ENCODE results near the gene INSL4. TPM values are rescaled to one million over a fixed set of nuclear protein-coding genes. Genes with fewer than 3 reads are reported as not detected.

Gene INSL4
- total RNA-seq, 4 donors from 2014 or later = not detected

DNA sequence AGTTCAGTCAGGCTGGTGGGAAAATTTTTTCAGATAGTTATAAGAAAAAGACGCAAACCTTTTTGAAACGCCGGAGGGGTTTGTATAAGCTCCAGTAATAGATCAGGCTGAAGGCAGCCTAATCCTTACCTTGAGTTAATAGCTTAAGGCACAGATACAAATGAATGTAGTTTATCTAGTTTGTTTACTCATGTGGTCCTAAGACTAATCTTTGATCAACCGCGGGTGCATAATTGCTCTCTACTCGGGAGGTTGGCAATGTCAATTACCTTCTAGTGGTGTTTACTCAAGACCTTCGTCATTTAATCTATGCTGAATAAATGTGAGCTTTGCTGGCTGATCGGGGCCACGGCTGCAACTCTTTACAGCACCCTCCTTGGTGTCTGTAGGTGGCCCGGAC, 665 bp upstream of the INSL4 start:
- TF ChIP-seq CTCF (IDR thresholded peaks at IDR 0.05) (no peak), POLR2A (IDR thresholded peaks at IDR 0.05) (no peak), EP300 (IDR thresholded peaks at IDR 0.05) (no peak)
- Histone ChIP-seq H3K9me3 (peaks cover 0 to 11% (median 2%) of the 10 kb centered on the region in 4 donors), H3K27ac (no peak overlapping the region), H3K4me1 (no peaks in the 10 kb centered on the region), H3K4me3 (no peak overlapping the region), H3K36me3 (no peaks in the 10 kb centered on the region), H3K27me3 (no peaks in the 10 kb centered on the region)
- DNase-seq (ENCODE audit: low spot score in 2 of 2) = no peak
- 81 to 87% methylated on average over 10 of the region's 10 CpGs for WGBS, 2 donors

- Histone ChIP-seq H3K27ac (no peak overlapping the region), H3K4me1 (no peaks in the 10 kb centered on the region), H3K36me3 (no peaks in the 10 kb centered on the region), H3K27me3 (no peaks in the 10 kb centered on the region), H3K4me3 (no peak overlapping the region), H3K9me3 (no peaks in the 10 kb centered on the region)
- TF ChIP-seq CTCF (IDR thresholded peaks at IDR 0.05) (no peak), EP300 (IDR thresholded peaks at IDR 0.05) (no peak), POLR2A (IDR thresholded peaks at IDR 0.05) (no peak)
- DNase-seq (ENCODE audit: low spot score in 2 of 2) = no peak
- WGBS, 2 donors = 48 to 53% methylated on average over 5 of the region's 5 CpGs
These were observed 32.4 kb downstream of the INSL4 start for GRCh38 chr9:5263351-5264218.

- Histone ChIP-seq H3K27ac (no peak overlapping the region), H3K36me3 (no peaks in the 10 kb centered on the region), H3K27me3 (no peaks in the 10 kb centered on the region), H3K4me3 (no peak overlapping the region), H3K9me3 (no peaks in the 10 kb centered on the region), H3K4me1 (no peaks in the 10 kb centered on the region)
- DNase-seq (ENCODE audit: low spot score in 2 of 2) = no peak
- TF ChIP-seq EP300 (IDR thresholded peaks at IDR 0.05) (no peak), CTCF (IDR thresholded peaks at IDR 0.05) (no peak), POLR2A (IDR thresholded peaks at IDR 0.05) (no peak)
These were observed 33.0 kb downstream of the INSL4 start for GRCh38 chr9:5264219-5264595.

- 50 to 70% methylated on average over 1 of the region's 1 CpG for WGBS, 2 donors
- Histone ChIP-seq H3K9me3 (no peaks in the 10 kb centered on the region), H3K27ac (no peak overlapping the region), H3K4me1 (no peaks in the 10 kb centered on the region), H3K36me3 (no peaks in the 10 kb centered on the region), H3K27me3 (no peaks in the 10 kb centered on the region), H3K4me3 (no peak overlapping the region)
- DNase-seq (ENCODE audit: low spot score in 2 of 2) = no peak
- TF ChIP-seq EP300 (IDR thresholded peaks at IDR 0.05) = no peak
- TF ChIP-seq CTCF (IDR thresholded peaks at IDR 0.05) = no peak
- TF ChIP-seq POLR2A (IDR thresholded peaks at IDR 0.05) = no peak
These were observed 34.7 kb downstream of the INSL4 start for GRCh38 chr9:5265939-5266338.

DNA sequence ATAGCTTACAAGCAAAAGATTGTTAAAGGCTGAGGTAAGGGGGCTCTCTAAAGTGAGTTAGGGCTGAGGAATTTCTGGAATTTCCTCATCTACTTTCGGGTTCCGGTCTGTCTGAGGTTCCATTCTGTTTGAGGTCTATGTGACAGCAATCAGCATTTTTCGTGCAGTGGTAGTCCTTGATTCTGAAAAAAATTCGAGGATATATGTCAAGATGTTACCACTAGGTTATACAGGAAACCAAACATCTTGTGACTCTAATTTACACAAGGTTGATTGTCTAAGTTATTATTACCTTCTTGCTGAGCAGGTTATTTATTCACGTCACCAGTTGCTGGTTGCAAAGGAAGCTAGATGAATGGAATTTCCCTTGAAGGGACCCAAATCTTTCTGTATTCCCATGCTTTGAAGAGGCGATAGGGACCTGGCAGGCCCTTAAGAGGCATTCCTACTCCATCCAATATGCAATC, 38.1 kb downstream of the INSL4 start:
- 43 to 51% methylated on average over 6 of the region's 6 CpGs for WGBS, 2 donors
- no peaks in the 10 kb centered on the region for H3K36me3 ChIP-seq
- H3K4me3 ChIP-seq = no peak overlapping the region
- no peak for DNase-seq (ENCODE audit: low spot score in 2 of 2)
- TF ChIP-seq POLR2A (IDR thresholded peaks at IDR 0.05) (no peak), EP300 (IDR thresholded peaks at IDR 0.05) (no peak), CTCF (IDR thresholded peaks at IDR 0.05) (no peak)
- H3K4me1 ChIP-seq = no peaks in the 10 kb centered on the region
- H3K9me3 ChIP-seq = no peaks in the 10 kb centered on the region
- H3K27me3 ChIP-seq = no peaks in the 10 kb centered on the region
- H3K27ac ChIP-seq = no peak overlapping the region

Data from tibial nerve (tissue), 4 donors.